ENCODE data around the gene HIGD1B.

Gene HIGD1B

DNA sequence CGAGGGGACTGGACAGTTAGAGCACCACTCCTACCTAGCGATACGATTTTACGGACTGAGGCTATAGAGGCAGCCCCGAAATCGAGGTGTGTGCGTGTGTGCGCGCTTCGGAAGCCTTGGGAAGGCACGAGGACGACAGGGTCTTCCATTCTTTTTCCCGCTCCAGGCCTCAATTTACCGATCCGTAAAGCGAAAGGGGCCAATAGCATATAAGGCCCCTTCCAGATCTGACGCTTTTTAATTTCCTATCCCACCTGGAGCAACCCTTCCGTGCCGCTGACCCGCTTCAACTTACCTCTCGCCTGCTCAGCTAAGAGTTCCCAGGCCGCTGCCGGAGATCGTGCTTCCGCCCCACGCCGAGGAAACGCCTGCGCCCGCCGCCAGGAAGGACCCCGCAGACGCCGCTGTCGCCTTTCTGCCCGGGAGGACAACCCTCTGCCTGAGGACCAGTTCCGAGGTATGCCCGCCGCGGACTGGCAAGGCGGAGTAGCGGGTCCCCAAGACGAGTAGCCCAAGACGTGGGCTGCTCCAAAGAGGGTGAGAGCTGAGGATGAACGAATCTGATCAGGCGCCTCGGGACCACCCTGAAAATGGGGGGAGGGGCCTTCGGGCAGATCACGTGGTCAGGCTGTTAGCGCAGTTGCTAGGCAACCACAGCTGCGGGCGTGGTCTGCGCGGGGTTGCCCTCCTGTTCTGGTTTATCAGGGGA is 51.5 kb downstream of the HIGD1B start, which contains the start of gene EFTUD2:
Gene EFTUD2 (minus strand): TSS at position 372 of the 709 bp plus-strand sequence. CDS start 4,924 bp downstream, outside the sequence.
- Histone ChIP-seq H3K27ac (ENCODE audit: low read depth, low read length) (peak within 1 kb of the TSS; percentile 100), H3K9ac (ENCODE audit: low read depth, low read length) (peak within 1 kb of the TSS; percentile 100), H3K4me1 (ENCODE audit: control insufficient read depth, insufficient read depth, low read length) (no peaks in the 10 kb centered on the region), H3K9me3 (ENCODE audit: control insufficient read depth, insufficient read depth, low read length) (no peaks in the 10 kb centered on the region), H3K36me3 (ENCODE audit: control insufficient read depth, insufficient read depth, low read length) (peaks cover 16% of the 10 kb centered on the region), H3K27me3 (ENCODE audit: control insufficient read depth, insufficient read depth, low read length) (no peaks in the 10 kb centered on the region), H3K4me3 (ENCODE audit: low read depth, low read length) (peak within 1 kb of the TSS; percentile 98)

Data from HUES48 (cell line).